ENCODE measurements around the gene RPS17. TPM values are rescaled to one million over a fixed set of nuclear protein-coding genes. Genes with fewer than 3 reads are reported as not detected.

The RPS17 gene
- total RNA-seq, 4 donors from 2014 or later: 2,137 to 4,420 (median 3,127) TPM

DNA sequence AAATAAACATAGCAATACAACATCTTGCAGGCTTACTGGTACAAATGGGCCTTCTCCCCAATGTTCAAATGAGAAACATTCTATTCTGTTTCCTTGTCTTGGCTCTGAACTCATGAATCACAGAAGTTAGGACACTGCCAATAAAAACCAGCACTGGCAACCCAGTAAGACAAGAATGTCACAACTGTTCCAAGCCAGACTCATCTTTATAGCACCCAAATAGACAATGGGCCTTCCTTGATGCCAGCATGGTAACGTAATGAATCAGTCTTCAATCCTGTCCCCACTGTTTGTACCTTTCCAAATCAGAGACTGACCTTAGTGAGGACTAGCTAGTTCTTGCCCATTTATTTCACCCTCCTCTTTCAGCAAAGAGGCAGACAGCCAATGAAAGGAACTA, 14.1 kb upstream of the RPS17 start:
- 24 to 46% methylated on average over 1 of the region's 1 CpG for WGBS, 2 donors
- TF ChIP-seq, protein P1, sequence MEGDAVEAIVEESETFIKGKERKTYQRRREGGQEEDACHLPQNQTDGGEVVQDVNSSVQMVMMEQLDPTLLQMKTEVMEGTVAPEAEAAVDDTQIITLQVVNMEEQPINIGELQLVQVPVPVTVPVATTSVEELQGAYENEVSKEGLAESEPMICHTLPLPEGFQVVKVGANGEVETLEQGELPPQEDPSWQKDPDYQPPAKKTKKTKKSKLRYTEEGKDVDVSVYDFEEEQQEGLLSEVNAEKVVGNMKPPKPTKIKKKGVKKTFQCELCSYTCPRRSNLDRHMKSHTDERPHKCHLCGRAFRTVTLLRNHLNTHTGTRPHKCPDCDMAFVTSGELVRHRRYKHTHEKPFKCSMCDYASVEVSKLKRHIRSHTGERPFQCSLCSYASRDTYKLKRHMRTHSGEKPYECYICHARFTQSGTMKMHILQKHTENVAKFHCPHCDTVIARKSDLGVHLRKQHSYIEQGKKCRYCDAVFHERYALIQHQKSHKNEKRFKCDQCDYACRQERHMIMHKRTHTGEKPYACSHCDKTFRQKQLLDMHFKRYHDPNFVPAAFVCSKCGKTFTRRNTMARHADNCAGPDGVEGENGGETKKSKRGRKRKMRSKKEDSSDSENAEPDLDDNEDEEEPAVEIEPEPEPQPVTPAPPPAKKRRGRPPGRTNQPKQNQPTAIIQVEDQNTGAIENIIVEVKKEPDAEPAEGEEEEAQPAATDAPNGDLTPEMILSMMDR (IDR thresholded peaks at IDR 0.05): no peak
- TF ChIP-seq POLR2A (IDR thresholded peaks at IDR 0.05): no peak
- no peak overlapping the region for H3K4me3 ChIP-seq (ENCODE audit: low read depth, poor library complexity, severe bottlenecking)
- no peak for DNase-seq (ENCODE audit: low spot score in 2 of 2)
- intact Hi-C loops (cut with DNase I; ENCODE audit: low total_unique reads): no loop called here

GRCh38 chr15:82553846-82554245, 13.6 kb upstream of the RPS17 start:
- no peak overlapping the region for H3K4me3 ChIP-seq (ENCODE audit: low read depth, poor library complexity, severe bottlenecking)
- intact Hi-C loops (cut with DNase I; ENCODE audit: low total_unique reads): no loop called here
- no peak for DNase-seq (ENCODE audit: low spot score in 2 of 2)
- no peak for TF ChIP-seq POLR2A (IDR thresholded peaks at IDR 0.05)
- 58 to 88% methylated on average over 1 of the region's 1 CpG for WGBS, 2 donors

GRCh38 chr15:82552861-82553260, 12.6 kb upstream of the RPS17 start:
- intact Hi-C loops (cut with DNase I; ENCODE audit: low total_unique reads): no loop called here
- DNase-seq (ENCODE audit: low spot score in 2 of 2): no peak
- TF ChIP-seq POLR2A (IDR thresholded peaks at IDR 0.05): no peak
- TF ChIP-seq, protein P1 (IDR thresholded peaks at IDR 0.05): no peak
- H3K4me3 ChIP-seq (ENCODE audit: low read depth, poor library complexity, severe bottlenecking): no peak overlapping the region
- WGBS, 2 donors: 56 to 64% methylated on average over 2 of the region's 2 CpGs

DNA sequence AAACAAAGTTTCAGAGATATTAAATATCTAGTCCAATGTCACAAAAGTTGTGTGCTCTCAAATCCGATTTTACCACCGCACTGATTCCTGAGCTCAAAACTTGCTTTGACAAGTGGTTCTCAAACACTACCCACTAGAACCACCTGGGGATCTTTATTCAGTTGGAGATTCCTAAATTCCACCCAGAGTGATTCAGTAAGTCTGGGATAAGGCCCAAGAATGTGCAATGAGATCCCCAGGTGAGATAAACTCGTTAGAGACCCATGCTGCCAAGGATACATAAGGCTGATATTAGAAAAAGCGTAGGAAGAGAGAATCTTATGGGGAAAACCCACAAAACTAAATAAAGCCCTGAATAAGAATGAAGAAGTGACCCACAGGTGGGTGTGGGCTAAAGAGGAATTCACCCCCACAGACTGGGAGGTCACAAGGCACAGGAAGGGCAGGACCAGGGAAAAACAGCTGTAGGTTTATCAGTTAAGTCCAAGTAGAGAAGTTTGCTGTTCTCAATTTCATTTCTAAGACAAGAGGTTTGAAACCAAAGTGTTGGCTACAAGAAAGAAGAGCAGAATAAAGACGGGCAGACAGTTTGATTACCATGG, 11.5 kb upstream of the RPS17 start:
- intact Hi-C loops (cut with DNase I; ENCODE audit: low total_unique reads): no loop called here
- DNase-seq (ENCODE audit: low spot score in 2 of 2): no peak
- 40 to 44% methylated on average over 5 of the region's 5 CpGs for WGBS, 2 donors
- no peak overlapping the region for H3K4me3 ChIP-seq (ENCODE audit: low read depth, poor library complexity, severe bottlenecking)
- no peak for TF ChIP-seq POLR2A (IDR thresholded peaks at IDR 0.05)
- TF ChIP-seq, protein P1 (IDR thresholded peaks at IDR 0.05): no peak

DNA sequence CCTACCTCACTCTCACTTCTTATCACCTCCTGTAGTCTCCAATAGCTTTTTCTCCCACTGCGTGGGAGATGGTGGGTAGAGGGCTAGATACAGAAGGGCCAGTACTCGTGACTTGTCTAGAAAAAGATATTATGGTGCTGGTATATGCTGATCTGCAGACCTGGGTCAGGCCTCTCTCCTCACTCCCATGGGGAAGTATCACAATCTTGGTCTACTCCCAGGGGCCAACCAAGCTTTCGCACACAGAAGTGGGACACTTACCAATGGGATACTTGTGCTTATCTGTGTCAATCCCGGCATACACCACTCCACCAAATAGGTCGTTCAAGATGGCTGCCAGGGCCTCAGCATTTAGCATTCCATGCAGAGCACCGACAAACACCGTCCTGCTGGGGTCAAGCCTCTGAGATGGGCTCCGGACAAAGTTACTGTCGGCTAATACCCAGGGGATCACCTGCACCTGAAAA, 9.0 kb upstream of the RPS17 start:
- intact Hi-C loops (cut with DNase I; ENCODE audit: low total_unique reads): no loop called here
- no peak for DNase-seq (ENCODE audit: low spot score in 2 of 2)
- 86 to 91% methylated on average over 9 of the region's 9 CpGs for WGBS, 2 donors
- H3K4me3 ChIP-seq (ENCODE audit: low read depth, poor library complexity, severe bottlenecking): no peak overlapping the region
- TF ChIP-seq, protein P1 (IDR thresholded peaks at IDR 0.05): no peak
- no peak for TF ChIP-seq POLR2A (IDR thresholded peaks at IDR 0.05)

GRCh38 chr15:82548700-82549099, 8.4 kb upstream of the RPS17 start:
- 47 to 55% methylated on average over 2 of the region's 2 CpGs for WGBS, 2 donors
- no peak for DNase-seq (ENCODE audit: low spot score in 2 of 2)
- TF ChIP-seq POLR2A (IDR thresholded peaks at IDR 0.05): no peak
- TF ChIP-seq, protein P1 (IDR thresholded peaks at IDR 0.05): no peak
- intact Hi-C loops (cut with DNase I; ENCODE audit: low total_unique reads): no loop called here
- no peak overlapping the region for H3K4me3 ChIP-seq (ENCODE audit: low read depth, poor library complexity, severe bottlenecking)

Data from lower leg skin (tissue), 4 donors.